Uterus (tissue), 2 donors: Measurements from ENCODE around the gene GTF2H2C.

Source experiments
- CTCF ChIP-seq, 4 experiments: fragments of 200-600 bp in 2 of 4; fragments of 450-650 bp in 2 of 4; sonication (generic) in 2 of 4; IDR thresholded peaks; one replicate each; pipeline ENCODE4 v1.5.1; 2016 to 2019; ENCODE audit warnings: antibody characterized with exemption in 4 of 4, mild to moderate bottlenecking in 2 of 4, moderate library complexity in 1 of 4
- POLR2A ChIP-seq, 2 donors: fragments of 450-650 bp; IDR thresholded peaks; one replicate each; pipeline ENCODE4 v1.6.1; 2016; ENCODE audit warnings: antibody characterized with exemption in 2 of 2, mild to moderate bottlenecking in 1 of 2, moderate library complexity in 1 of 2

- TF ChIP-seq CTCF (IDR thresholded peaks at IDR 0.05): no peak
- no peak for TF ChIP-seq POLR2A (IDR thresholded peaks at IDR 0.05)
Observed at GRCh38 chr5:69516769-69517168, 43.2 kb upstream of the GTF2H2C start.
